Stimulated activated CD4-positive, alpha-beta T cell treated with anti-CD3 and anti-CD28 coated beads, TNF-alpha, amount 100 ng/mL, for 24 hours (primary cell): ENCODE results near the gene FCGR1A.
"Not testable (repeated sequence)": the region's sequence is repeated elsewhere in the genome, so short reads cannot be mapped to it uniquely, and the experiment has no call there.

Experiments
- DNase-seq, 3 experiments: peaks; one replicate each; pipeline ENCODE4 v3.0.0-alpha.2; 2020; ENCODE audit warnings: low read depth in 3 of 3

The FCGR1A gene

DNA sequence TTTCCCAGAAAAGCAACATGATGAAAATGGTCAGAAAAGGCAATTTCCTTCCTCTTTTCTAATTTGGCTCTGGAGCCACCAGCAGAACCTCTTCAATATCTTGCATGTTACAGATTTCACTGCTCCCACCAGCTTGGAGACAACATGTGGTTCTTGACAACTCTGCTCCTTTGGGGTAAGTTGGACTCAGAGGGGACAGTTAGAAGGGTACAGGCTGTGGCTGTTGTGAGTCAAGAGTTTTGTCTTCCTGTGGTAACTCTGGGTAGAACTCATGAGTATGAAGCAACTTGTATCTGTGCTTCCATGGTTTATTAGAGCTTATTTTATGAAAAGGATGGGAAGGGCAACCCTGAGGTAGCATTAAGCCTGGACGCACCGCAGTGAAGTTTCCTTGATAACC lies at the start of gene FCGR1A:
Gene FCGR1A (plus strand): TSS at position 95 of the 400 bp plus-strand sequence. CDS start 50 bp downstream, at position 145.
- DNase-seq, result not testable (repeated sequence)

DNA sequence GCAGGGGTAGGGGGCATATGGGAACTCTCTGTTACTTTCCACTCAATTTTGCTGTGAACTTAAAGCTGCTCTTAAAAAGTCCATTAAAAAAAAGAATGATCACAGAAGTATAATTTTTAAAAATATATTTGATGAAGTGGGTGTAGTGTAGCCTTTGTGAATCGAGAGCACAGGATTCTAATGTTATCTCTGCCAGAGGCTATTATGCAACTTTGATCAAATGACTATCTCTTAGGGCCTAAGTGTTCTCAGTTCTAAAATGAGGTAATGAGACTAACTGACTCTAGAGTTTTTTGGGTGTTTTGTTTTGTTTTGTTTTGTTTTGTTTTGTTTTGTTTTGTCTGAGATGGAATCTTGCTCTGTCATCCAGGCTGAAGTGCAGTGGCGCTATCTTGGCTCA lies 49.7 kb upstream of the FCGR1A start:
- DNase-seq, result not testable (repeated sequence)

GRCh38 chr1:149734692-149735091 lies 47.8 kb upstream of the FCGR1A start:
- DNase-seq, result not testable (repeated sequence)

- DNase-seq, result peak; percentile 3 to 67 (median 47)
These were observed 42.3 kb upstream of the FCGR1A start for GRCh38 chr1:149740148-149740581.

GRCh38 chr1:149740590-149741230 lies 41.8 kb upstream of the FCGR1A start:
- DNase-seq, result not testable (repeated sequence)

- not testable (repeated sequence) for DNase-seq
These were observed 40.6 kb upstream of the FCGR1A start for GRCh38 chr1:149741914-149742313.

DNA sequence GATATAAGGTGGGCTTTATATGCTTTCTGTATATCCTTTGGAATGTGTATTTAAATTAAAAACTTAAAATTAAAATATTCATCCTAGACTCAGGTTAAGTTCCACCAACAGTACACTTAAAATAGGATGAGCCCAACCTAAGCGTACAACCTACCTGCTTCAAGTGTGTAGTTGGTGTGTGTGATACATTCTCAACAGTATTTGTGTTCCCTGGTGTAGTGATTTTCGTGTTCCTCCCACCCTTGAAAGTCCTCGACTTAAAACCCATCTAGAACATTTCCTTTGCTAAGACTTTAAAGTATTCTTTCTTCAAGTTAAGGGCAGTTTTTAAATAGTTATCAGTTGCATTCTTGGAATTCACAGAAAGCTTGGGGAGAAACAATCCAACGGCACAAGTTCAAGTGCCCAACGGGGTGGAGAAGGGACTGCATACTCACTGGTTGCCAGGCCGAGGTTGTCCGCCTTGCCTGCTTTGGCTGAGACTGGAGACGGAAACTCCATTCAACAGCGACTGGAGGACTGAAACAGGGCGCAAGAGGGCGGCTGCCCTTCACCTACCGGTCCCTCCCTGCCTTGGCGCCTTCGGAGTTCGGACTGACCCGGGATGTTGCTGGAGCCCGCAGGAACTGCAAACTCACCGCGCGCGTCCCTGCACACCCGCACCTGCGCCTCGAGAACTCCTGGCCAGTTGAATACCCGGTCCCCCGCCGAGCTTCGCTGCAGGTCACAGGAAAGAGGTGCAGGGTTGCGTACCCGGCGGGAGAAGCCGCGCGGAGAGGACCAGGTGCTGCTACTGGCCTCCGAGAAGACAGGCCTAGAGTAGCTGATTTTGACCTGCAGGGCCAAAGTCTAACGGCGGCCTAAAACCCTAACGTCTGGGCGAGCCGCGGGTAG lies 35.8 kb upstream of the FCGR1A start:
- DNase-seq, result not testable (repeated sequence)

GRCh38 chr1:149747359-149748143 lies 34.9 kb upstream of the FCGR1A start:
- DNase-seq, result not testable (repeated sequence)

- not testable (repeated sequence) for DNase-seq
These were observed 34.4 kb upstream of the FCGR1A start for GRCh38 chr1:149748144-149748500.

GRCh38 chr1:149750562-149750961 lies 31.9 kb upstream of the FCGR1A start:
- not testable (repeated sequence) for DNase-seq

DNA sequence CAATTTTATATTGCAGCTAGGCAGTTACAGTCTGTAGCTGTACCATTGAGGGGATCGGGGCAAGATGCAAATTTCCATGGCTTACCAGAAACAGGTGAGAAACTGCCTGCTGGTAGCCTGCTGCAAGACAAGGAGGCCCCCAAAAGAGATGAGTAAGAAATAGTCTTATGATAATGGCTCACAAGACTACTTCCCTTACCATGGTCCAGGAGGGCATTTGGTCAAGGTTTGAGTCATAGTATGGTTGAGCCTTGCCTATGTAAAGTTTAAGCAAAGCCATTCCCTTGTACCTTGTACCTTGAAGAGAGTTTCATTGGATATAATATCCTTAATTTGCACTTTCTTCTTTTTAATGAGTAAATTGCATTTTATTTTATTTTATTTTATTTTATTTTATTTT lies 30.3 kb upstream of the FCGR1A start:
- DNase-seq, result not testable (repeated sequence)

- not testable (repeated sequence) for DNase-seq
These were observed 29.0 kb upstream of the FCGR1A start for GRCh38 chr1:149753466-149753865.

DNA sequence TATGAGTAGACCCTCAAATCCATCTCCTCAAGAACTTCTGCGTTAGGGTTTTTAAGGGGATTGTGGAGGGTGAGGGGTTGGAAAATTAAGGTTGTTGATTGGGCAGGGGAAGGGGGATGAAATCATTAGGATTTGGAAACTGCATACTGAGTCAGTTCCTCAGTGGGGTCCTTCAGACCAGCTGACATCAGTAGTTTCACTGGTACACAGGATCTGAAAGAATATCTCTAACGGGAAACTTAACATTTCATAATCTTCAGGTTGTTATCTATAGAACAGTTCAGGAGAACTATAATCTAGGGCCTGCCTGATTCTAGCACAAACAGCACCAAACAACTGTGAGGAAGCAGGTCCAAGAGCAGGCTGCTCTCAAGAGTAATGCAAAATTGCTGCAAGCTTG lies 27.2 kb upstream of the FCGR1A start:
- DNase-seq, result not testable (repeated sequence)

GRCh38 chr1:149762294-149762693 lies 20.2 kb upstream of the FCGR1A start:
- not testable (repeated sequence) for DNase-seq

DNA sequence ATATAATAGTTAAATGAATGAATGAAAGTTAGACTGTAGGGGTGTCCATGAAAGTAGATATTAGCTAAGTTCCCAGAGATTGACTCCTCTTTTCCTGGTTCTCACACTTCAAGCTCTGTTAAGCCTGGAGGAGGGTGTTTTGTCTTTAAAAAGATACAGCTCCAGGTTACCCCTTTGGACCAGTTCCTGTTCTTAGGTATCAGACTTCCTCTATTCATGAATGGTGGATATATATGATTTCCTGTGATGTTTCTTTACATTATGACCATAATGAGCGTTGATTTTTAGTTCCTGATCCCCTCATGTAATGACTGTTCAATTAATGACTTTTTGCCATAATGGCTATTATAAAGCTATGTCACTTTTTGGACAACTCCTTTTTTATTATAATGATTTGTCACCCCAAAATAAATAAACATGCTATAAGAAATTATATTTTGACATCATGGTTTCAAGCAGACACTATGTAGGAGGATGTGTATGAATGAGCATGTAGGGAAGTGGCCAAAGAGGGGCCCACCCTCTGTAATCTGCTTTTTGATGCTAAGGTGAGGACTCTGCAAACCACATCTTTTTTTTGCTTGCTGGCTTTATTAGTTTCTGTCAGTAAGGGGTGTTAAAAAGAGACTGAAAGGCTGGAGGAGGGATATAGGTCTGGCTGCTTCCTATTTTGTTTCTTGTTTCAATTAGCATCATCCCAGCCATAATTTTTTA lies 18.2 kb upstream of the FCGR1A start:
- not testable (repeated sequence) for DNase-seq

DNA sequence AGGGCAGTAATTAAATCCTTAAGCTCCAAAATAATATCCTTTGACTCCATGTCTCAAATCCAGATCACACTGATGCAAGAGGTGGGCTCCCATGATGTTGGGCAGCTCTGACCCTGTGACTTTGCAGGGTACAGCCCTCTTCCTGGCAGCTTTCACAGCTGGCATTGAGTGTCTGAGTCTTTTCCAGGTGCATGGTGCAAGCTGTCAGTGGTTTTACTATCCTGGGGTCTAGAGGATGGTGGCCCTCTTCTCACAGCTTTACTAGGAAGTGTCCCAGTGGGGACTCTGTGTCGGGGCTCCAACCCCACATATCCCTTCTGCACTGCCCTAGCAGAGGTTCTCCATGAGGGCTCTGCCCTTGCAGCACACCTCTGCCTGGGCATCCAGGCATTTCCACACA lies 16.3 kb upstream of the FCGR1A start:
- not testable (repeated sequence) for DNase-seq

DNA sequence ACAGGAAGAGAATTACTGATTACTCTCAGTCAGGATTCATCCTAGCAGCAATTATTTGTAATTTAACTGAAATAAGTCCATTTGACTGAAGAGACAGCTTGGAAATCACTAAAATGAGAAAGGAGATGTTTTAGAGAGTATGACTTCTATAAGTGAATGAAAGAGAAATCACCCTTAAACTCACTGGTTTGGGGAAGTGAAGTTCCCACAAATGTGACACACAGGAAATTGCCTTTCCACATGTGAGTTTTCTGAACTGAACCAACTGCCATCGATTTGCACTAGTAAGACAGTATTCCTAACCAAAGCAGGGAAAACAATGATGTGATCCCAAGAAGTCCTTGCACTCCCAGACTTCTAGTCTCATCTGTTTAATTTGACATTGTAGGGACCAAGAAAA lies 13.3 kb upstream of the FCGR1A start:
- DNase-seq, result not testable (repeated sequence)

- DNase-seq, result not testable (repeated sequence)
These were observed 11.8 kb upstream of the FCGR1A start for GRCh38 chr1:149770661-149771060.

DNA sequence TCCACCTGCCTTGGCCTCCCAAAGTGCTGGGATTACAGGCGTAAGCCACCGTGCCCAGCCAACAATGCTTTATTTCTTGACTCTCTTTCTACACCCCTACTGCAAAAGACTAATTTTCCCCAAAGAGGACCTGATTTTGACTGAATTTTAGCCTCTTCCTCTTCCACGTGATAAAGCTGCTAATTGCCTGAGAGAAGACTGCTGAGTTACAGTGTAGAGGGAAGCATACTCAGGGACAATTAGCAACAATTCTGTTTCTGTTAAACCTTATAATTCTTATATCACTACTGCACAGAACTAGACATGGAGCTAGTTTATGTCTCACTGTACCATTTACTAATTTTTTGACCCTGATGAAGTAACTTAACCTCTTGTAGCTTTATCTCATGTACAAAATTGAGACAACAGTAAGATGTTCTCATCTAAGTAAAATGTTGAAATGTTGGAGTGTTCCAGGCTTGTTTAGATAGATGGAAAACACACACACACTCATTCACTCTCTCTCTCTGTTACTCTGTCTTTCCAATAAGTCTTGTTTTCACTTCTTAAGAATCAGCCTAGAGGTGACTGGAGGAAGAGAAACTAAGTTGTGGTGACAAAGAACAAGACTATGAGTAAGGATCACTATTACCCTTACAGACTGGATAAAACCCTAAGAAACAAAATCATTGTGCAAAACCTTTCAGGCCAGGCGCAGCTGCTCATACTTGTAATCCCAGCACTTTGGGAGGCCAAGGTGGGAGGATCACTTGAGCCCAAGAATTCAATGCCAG lies 10.7 kb upstream of the FCGR1A start:
- not testable (repeated sequence) for DNase-seq

DNA sequence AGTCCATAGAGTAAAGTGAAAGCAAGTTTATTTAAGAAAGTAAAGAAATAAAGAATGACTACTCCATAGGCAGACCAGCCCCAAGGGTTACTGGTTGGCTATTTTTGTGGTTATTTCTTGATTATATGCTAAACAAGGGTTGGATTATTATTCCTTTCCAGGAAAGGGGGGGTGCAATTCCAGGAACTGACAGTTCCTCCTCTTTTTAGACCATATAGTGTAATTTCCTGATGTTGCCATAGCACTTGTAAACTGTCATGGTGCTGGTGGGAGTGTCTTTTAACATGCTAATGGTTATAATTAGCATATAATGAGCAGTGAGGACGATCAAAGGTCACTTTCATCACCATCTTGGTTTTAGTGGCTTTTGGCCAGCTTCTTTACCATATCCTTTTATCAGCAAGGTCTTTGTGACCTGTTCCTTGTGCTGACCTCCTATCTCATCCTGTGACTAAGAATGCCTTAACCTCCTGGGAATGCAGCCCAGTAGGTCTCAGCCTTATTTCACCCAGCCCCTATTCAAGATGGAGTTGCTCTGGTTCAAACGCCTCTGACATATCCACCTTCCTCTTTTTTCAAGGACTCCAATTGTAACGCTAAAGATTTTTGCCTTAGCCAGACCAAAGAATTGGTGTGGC lies 6.9 kb upstream of the FCGR1A start:
- DNase-seq, result not testable (repeated sequence)
